Right lobe of liver (tissue), 4 donors: ENCODE measurements around the gene KCNH5.

Experiments used
- CTCF ChIP-seq, 4 donors: fragments of 200-600 bp in 3 of 4; fragments of 450-650 bp in 1 of 4; IDR thresholded peaks; one replicate each; pipeline versions ENCODE4 v1.5.1 to v1.8.0; 2016 to 2022; ENCODE audit warnings: antibody characterized with exemption in 4 of 4, mild to moderate bottlenecking in 2 of 4
- POLR2A ChIP-seq: fragments of 450-650 bp; IDR thresholded peaks from one replicate; pipeline ENCODE4 v1.6.1; 2017; ENCODE audit warnings: antibody characterized with exemption, mild to moderate bottlenecking
- donor health status: DM: no; HTN: no; CAD: no.
- donor health status: DM: no; HTN: no; CAD: no.
- donor health status: DM: no; HTN: yes; CAD: no.

- no peak for TF ChIP-seq CTCF (IDR thresholded peaks at IDR 0.05)
- TF ChIP-seq POLR2A: no peak
Observed at GRCh38 chr14:62914025-62914424, 131.2 kb downstream of the KCNH5 start.
